Endothelial cell of umbilical vein (primary cell): Measurements from ENCODE around the gene RPL18. TPM values are rescaled to one million over a fixed set of nuclear protein-coding genes. Genes with fewer than 3 reads are reported as not detected.

ENCODE experiments used
- BruUV-seq: library from RNA; stranded (reverse); fragments of 400-500 nt; replicated peaks from 2 replicates; lab custom pipeline; 2021; lab: Mats Ljungman, UMichigan
- CTCF ChIA-PET: fragments of 300-600, 350-600 bp; sonication (Branson Sonifier 250); formaldehyde crosslinking; loops from one replicate; lab custom pipeline; 2021; ENCODE audit warnings: antibody characterized with exemption, inconsistent platforms; lab: Charles Lee
- POLR2A ChIA-PET: fragments of 300-600, 350-600 bp; sonication (Branson Sonifier 250); formaldehyde crosslinking; loops from one replicate; lab custom pipeline; 2021; ENCODE audit warnings: antibody characterized with exemption, inconsistent platforms; lab: Charles Lee
- DNase-seq: peaks from one replicate; pipeline ENCODE4 v3.0.0-alpha.2; 2011; ENCODE audit warnings: low read depth, low spot score
- FAIRE-seq: peaks from 2 replicates; lab custom pipeline; 2011; peaks lifted over from hg19 to GRCh38; lab: Jason Lieb, UNC
- H2AFZ ChIP-seq: 2 replicates; pipeline ENCODE4 v1.6.0; 2012; ENCODE audit warnings: low read depth, low read length, control low read depth, inconsistent platforms
- H3K27ac ChIP-seq: 2 replicates; pipeline ENCODE4 v1.5.1; 2011; ENCODE audit warnings: low read depth, mild to moderate bottlenecking, control low read depth, low read length, moderate library complexity; ENCODE audit not compliant: insufficient read depth
- H3K27me3 ChIP-seq, 2 experiments: 2 replicates each; pipeline versions ENCODE4 v1.6.0 to v1.6.1; 2011; ENCODE audit warnings: low read length in 2 of 2, mixed read lengths in 1 of 2; ENCODE audit not compliant: control insufficient read depth in 2 of 2, insufficient read depth in 2 of 2
- H3K36me3 ChIP-seq, 2 experiments: 2 replicates in 1 of 2; 3 replicates in 1 of 2; pipeline ENCODE4 v1.5.1; 2011; ENCODE audit warnings: low read length in 2 of 2, mild to moderate bottlenecking in 1 of 2, moderate library complexity in 1 of 2; ENCODE audit not compliant: control insufficient read depth in 2 of 2, insufficient read depth in 2 of 2; ENCODE audit errors: extremely low read depth in 1 of 2
- H3K4me1 ChIP-seq: 3 replicates; pipeline ENCODE4 v1.5.1; 2011; ENCODE audit warnings: mild to moderate bottlenecking, low read length; ENCODE audit not compliant: control insufficient read depth, insufficient read depth; ENCODE audit errors: extremely low read depth
- H3K4me2 ChIP-seq: 2 replicates; pipeline ENCODE4 v1.6.1; 2011; ENCODE audit warnings: low read length, control low read depth, mixed read lengths; ENCODE audit not compliant: insufficient read depth
- H3K4me3 ChIP-seq, 3 experiments: fragments of 200-600 bp in 1 of 3; sonication (generic), shearing (Covaris generic) in 1 of 3; replicated peaks in 1 of 3; 2 replicates each; pipeline ENCODE4 v1.5.1; 2011 to 2016; ENCODE audit warnings: control low read depth in 3 of 3, low read length in 3 of 3, mild to moderate bottlenecking in 2 of 3, inconsistent platforms in 1 of 3, low read depth in 1 of 3, moderate library complexity in 1 of 3; ENCODE audit not compliant: insufficient read depth in 1 of 3
- H3K79me2 ChIP-seq: 2 replicates; pipeline ENCODE4 v1.6.0; 2012; ENCODE audit warnings: low read length, inconsistent platforms; ENCODE audit not compliant: control insufficient read depth, insufficient read depth
- H3K9ac ChIP-seq: replicated peaks from 2 replicates; pipeline ENCODE3; 2011; ENCODE audit warnings: low read length, control low read depth; ENCODE audit not compliant: insufficient read depth; ENCODE audit errors: extremely low read depth
- H3K9me1 ChIP-seq: replicated peaks from 3 replicates; pipeline ENCODE4 v1.6.0; 2011; ENCODE audit warnings: mild to moderate bottlenecking, low read length; ENCODE audit not compliant: control insufficient read depth, insufficient read depth; ENCODE audit errors: extremely low read depth
- H3K9me3 ChIP-seq: replicated peaks from 2 replicates; pipeline ENCODE4 v1.5.1; 2012; ENCODE audit warnings: low read length, inconsistent platforms; ENCODE audit not compliant: control insufficient read depth, insufficient read depth
- H4K20me1 ChIP-seq: replicated peaks from 2 replicates; pipeline ENCODE3; 2011; ENCODE audit warnings: mild to moderate bottlenecking, low read length; ENCODE audit not compliant: control insufficient read depth, insufficient read depth; ENCODE audit errors: extremely low read depth
- EZH2 ChIP-seq: IDR thresholded peaks from 2 replicates; pipeline ENCODE4 v1.6.1; 2012; ENCODE audit warnings: borderline replicate concordance, low read depth, mild to moderate bottlenecking, moderate library complexity, low read length, inconsistent platforms; ENCODE audit not compliant: severe bottlenecking
- FOS ChIP-seq: IDR thresholded peaks from 2 replicates; pipeline ENCODE4 v1.6.1; 2011; ENCODE audit warnings: mild to moderate bottlenecking, low read length, moderate library complexity, borderline replicate concordance; ENCODE audit not compliant: insufficient read depth
- GATA2 ChIP-seq: IDR thresholded peaks from 2 replicates; pipeline ENCODE4 v1.7.0; 2011; ENCODE audit warnings: low read depth, mild to moderate bottlenecking, moderate library complexity, mixed read lengths, low read length; ENCODE audit not compliant: insufficient read length, insufficient read depth
- JUN ChIP-seq: IDR thresholded peaks from 2 replicates; pipeline ENCODE4 v1.6.1; 2011; ENCODE audit warnings: borderline replicate concordance, low read depth; ENCODE audit not compliant: insufficient read length, insufficient read depth
- MYC ChIP-seq: IDR thresholded peaks from one replicate; pipeline ENCODE4 v1.6.1; 2011; ENCODE audit warnings: mild to moderate bottlenecking, low read depth, low read length
- POLR2A ChIP-seq: IDR thresholded peaks from 2 replicates; pipeline ENCODE4 v1.6.1; 2012; ENCODE audit warnings: low read depth, mild to moderate bottlenecking, control low read depth, low read length
- POLR2AphosphoS5 ChIP-seq: IDR thresholded peaks from 2 replicates; pipeline ENCODE4 v1.6.1; 2012; ENCODE audit warnings: low read depth, mild to moderate bottlenecking, control low read depth, low read length, moderate library complexity; ENCODE audit not compliant: insufficient read depth
- dilution Hi-C: fragments of 300-500 bp; cut with MboI; formaldehyde crosslinking; loops from one replicate; pipeline ENCODE4 v1.15.0; 2019; ENCODE audit warnings: low sequenced_read_pairs; ENCODE audit not compliant: extremely low pct_ligation_motif_present
- intact Hi-C: fragments of 100-400 bp; cut with micrococcal nuclease; formaldehyde crosslinking; loops from one replicate; pipeline ENCODE4 v1.10.0; 2022
- polyA plus RNA-seq, 4 experiments: library from polyadenylated mRNA; depleted of rRNA in 3 of 4; stranded (reverse) in 3 of 4; unstranded in 1 of 4; fragments of >200 nt; gene quantifications; 2 replicates each; pipeline versions ENCODE4 v1.2.1 to v1.2.3, GENCODE V29; 2011 to 2012; ENCODE audit warnings: missing spikeins in 1 of 4
- total RNA-seq: library from RNA; stranded (reverse); gene quantifications from 2 replicates; pipeline ENCODE4 v1.2.3, GENCODE V29; 2021
- TF ChIP-seq, protein P1 (sequence below), 2 donors: IDR thresholded peaks; 1 replicate in 1 of 2; 2 replicates in 1 of 2; pipeline ENCODE4 v1.5.1; 2011; ENCODE audit warnings: low read length in 2 of 2, mild to moderate bottlenecking in 2 of 2, moderate library complexity in 2 of 2, control low read depth in 1 of 2, inconsistent platforms in 1 of 2, low read depth in 1 of 2; ENCODE audit not compliant: insufficient read depth in 1 of 2; ENCODE audit errors: extremely low read depth in 1 of 2
- TF ChIP-seq, protein P2 (sequence below): IDR thresholded peaks from 2 replicates; pipeline ENCODE4 v1.6.1; 2011; ENCODE audit not compliant: insufficient read depth, insufficient read length

The RPL18 gene
- total and polyA plus RNA-seq, 2 donors (not counting 3 experiments of a cell fraction or from before 2014, with no cell fraction given), result 1,407 to 2,154 TPM

DNA sequence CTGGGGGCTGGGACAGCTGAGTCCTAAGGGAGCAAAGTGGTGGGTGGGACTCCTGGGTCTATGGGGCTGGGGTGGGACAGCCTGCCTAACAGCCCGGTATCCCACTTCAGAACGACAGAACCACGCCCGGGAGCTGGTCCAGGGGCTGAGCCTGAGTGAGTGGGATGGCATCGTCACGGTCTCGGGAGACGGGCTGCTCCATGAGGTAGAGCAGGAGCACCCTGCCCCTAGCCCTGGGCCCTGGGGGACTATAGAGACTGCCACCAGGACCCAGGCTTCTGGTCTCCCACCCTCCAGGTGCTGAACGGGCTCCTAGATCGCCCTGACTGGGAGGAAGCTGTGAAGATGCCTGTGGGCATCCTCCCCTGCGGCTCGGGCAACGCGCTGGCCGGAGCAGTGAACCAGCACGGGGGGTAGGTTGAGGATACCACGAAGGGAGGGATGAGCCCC is 8.9 kb upstream of the RPL18 start:
- dilution Hi-C loops, result no loop called here
- peaks cover 0 to 2% of the 10 kb centered on the region in 2 experiments for H3K36me3 ChIP-seq

More for the DNA sequence above, 8.9 kb upstream of the RPL18 start:
- no peaks in the 10 kb centered on the region for H3K79me2 ChIP-seq
- H2AFZ ChIP-seq, result no peak overlapping the region
- H3K4me2 ChIP-seq, result no peak overlapping the region
- TF ChIP-seq EZH2, result no peak
- TF ChIP-seq, protein P1, sequence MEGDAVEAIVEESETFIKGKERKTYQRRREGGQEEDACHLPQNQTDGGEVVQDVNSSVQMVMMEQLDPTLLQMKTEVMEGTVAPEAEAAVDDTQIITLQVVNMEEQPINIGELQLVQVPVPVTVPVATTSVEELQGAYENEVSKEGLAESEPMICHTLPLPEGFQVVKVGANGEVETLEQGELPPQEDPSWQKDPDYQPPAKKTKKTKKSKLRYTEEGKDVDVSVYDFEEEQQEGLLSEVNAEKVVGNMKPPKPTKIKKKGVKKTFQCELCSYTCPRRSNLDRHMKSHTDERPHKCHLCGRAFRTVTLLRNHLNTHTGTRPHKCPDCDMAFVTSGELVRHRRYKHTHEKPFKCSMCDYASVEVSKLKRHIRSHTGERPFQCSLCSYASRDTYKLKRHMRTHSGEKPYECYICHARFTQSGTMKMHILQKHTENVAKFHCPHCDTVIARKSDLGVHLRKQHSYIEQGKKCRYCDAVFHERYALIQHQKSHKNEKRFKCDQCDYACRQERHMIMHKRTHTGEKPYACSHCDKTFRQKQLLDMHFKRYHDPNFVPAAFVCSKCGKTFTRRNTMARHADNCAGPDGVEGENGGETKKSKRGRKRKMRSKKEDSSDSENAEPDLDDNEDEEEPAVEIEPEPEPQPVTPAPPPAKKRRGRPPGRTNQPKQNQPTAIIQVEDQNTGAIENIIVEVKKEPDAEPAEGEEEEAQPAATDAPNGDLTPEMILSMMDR (IDR thresholded peaks at IDR 0.05; ENCODE audit: extremely low read depth in 1 of 2, insufficient read depth in 1 of 2, low read depth in 1 of 2, low read length in 2 of 2), result no peak
- TF ChIP-seq GATA2, result no peak
- no peak for TF ChIP-seq POLR2A
- TF ChIP-seq, protein P2, sequence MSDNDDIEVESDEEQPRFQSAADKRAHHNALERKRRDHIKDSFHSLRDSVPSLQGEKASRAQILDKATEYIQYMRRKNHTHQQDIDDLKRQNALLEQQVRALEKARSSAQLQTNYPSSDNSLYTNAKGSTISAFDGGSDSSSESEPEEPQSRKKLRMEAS, result no peak
- TF ChIP-seq JUN, result no peak
- TF ChIP-seq POLR2AphosphoS5, result no peak
- no peak for TF ChIP-seq MYC
- TF ChIP-seq FOS, result no peak
- no peaks in the 10 kb centered on the region for H3K9me3 ChIP-seq
- no peaks in the 10 kb centered on the region for H4K20me1 ChIP-seq
- H3K9ac ChIP-seq, result no peak overlapping the region
- intact Hi-C loops, result no loop called here
- H3K27ac ChIP-seq, result no peak overlapping the region
- no peak for FAIRE-seq
- ChIA-PET CTCF (interaction anchor here (0.9 to 1.0 kb wide), 2 partner anchors 43 to 122 kb away, joined by 3 read pairs; no protein-coding TSS in a partner anchor), POLR2A (no interaction called here)
- no peaks in the 10 kb centered on the region for H3K9me1 ChIP-seq
- H3K4me3 ChIP-seq, result no peak overlapping the region
- BruUV-seq, result no TSS peak
- peaks cover 18% of the 10 kb centered on the region for H3K4me1 ChIP-seq
- no peak for DNase-seq
- no peaks in the 10 kb centered on the region for H3K27me3 ChIP-seq
